GM12873 (cell line): ENCODE measurements around the gene HTR3B.
A peak's percentile ranks its signal among the peaks of the same experiment; 100 is the strongest.

Source experiments
- CTCF ChIP-seq: IDR thresholded peaks from 2 replicates; pipeline ENCODE4 v1.5.1; 2012; ENCODE audit warnings: low read depth, mild to moderate bottlenecking, moderate library complexity, low read length, control low read depth; ENCODE audit not compliant: insufficient read depth; ENCODE audit errors: missing control alignments

Gene HTR3B

GRCh38 chr11:113888848-113889247, 15.7 kb upstream of the HTR3B start:
- no peak for TF ChIP-seq CTCF

- TF ChIP-seq CTCF = no peak
Measured at GRCh38 chr11:113894421-113894996, 10.1 kb upstream of the HTR3B start.

DNA sequence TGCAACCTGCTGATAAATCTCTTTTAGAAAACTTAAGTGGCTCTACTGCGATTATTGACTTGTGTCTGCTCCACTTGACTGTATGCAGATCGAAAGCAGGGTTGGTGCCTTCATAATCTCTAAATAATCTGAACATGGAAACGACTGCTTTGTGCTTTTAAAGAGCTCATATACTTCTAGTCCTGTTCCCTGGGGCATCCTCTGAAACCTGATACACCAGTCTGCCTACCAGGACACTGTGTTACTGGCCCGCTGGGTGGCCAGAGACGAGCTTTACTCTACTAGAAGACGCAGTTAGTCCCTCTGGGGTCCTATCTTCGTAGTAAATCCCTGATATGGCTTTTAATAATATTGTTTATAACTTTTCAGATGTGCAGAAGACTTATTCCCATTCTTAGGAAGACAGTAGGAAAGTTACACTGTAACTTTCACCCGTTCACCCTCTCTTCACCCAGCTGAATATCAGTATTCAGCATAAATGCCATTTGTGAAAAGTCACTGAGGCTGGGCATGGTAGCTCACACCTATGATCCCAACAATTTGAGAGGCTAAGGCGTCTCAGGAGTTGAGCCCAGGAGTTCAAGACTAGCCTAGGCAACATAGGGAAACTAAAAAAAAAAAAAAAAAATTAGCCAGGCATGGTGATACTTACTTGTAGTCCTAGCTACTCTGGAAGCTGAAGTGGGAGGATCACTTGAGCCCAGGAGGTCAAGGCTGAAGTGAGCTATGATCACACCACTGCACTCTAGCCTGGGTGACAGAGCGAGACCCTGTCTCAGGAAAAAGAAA, 9.0 kb upstream of the HTR3B start:
- no peak for TF ChIP-seq CTCF

DNA sequence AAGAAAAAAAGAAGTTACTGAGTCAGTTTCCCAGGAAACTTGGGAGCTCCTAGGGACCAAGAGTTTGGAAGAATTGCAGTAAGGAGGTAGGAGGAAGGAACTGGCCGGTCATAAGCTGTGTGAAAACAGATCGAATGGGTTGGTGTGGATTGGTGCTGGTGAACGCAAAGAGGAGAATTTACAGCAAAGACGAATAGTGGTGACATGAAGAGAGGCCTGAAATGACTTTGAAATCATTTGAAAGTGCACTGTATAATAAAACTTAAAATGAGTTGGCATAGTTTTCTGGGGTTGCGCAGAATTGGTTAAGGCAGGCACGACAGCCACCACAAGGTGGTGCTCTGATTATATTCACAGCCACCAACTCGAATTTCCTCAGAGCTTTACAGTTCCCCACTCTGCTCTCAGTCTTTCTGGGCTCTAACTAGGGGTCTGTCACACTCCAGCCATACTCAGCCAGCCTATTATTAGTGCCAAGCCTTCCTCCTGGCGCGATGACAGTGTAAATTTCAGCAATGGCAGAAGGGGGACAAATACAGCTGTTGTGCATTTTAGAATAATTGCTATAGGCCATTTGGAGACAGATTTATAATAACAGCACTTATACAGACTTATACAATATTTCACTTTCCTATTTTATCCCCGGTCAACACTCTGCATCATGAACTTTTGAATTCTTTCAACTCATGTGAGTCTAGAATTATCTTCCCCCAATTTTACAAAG, 8.3 kb upstream of the HTR3B start:
- peak; percentile 82 for TF ChIP-seq CTCF

GRCh38 chr11:113901141-113901540, 3.5 kb upstream of the HTR3B start:
- no peak for TF ChIP-seq CTCF

DNA sequence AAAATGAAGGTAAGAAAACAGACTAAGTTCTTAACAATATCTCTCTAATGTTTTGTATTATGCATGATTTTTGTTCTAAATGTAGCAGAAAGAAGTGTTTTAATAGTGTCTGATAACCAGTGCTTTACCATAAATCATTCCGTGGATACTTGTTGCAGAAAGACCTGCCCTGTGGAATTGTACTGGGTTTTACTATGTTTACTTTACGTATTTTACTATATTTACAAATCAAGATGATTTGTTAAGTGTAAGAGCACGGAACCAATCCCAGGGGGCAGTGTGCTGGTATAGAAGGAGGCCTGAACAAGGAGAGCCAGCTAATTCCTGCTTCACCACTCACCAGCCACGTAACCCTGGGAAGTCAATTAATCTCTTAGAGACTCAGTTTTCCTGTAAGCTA, 1.4 kb downstream of the HTR3B start:
- TF ChIP-seq CTCF = no peak

DNA sequence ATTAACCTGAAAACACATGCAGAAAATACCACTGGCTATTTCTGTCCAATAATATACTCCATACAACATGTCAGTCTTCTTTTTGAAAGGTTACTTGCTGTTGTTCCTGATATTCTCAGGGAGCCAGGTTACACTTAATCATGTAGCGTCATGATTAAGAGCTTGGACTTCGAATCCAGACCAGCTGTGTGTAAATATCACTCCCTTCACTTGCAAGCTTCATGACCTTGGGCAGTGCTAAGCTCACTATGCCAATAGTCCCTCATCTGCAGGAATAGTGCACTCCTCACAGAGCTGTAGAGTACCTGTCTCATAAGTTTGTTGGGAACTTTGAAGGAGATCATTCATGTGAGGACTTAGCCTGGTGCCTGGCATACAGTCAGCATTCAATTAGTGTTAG, 1.9 kb downstream of the HTR3B start:
- no peak for TF ChIP-seq CTCF
